IMR-90 (cell line): ENCODE measurements around the gene ENTREP3. TPM values are rescaled to one million over a fixed set of nuclear protein-coding genes. Genes with fewer than 3 reads are reported as not detected.
"Not testable (repeated sequence)": the region's sequence is repeated elsewhere in the genome, so short reads cannot be mapped to it uniquely, and the experiment has no call there.

Experiments used
- ATAC-seq: fragments of 200-7000 bp; cut with Tn5 transposase; 2 replicates; pipeline ENCODE4 v1.9.1; 2020; ENCODE audit warnings: low read depth, mild to moderate bottlenecking, moderate library complexity
- BruUV-seq: library from RNA; stranded (reverse); fragments of 400-500 nt; replicated peaks from 2 replicates; lab custom pipeline; 2021; lab: Mats Ljungman, UMichigan
- CTCF ChIA-PET: fragments of 300-600 bp; formaldehyde crosslinking; extraction: SDS; loops from one replicate; lab custom pipeline; 2021; ENCODE audit warnings: antibody characterized with exemption; lab: Yijun Ruan, JAX
- POLR2A ChIA-PET: fragments of 300-600 bp; sonication (Branson Sonifier 250); formaldehyde crosslinking; loops from one replicate; lab custom pipeline; 2022; ENCODE audit warnings: antibody characterized with exemption; ENCODE audit not compliant: unreplicated experiment; lab: Charles Lee
- DNase-seq: peaks from one replicate; pipeline ENCODE4 v3.0.0; 2013
- H2AFZ ChIP-seq: replicated peaks from 2 replicates; pipeline ENCODE3; 2013; ENCODE audit warnings: low read length, mild to moderate bottlenecking; ENCODE audit not compliant: poor library complexity
- H2AK5ac ChIP-seq: 2 replicates; pipeline ENCODE4 v1.6.1; 2013; ENCODE audit warnings: low read depth, low read length, inconsistent platforms
- H2AK9ac ChIP-seq: replicated peaks from 2 replicates; pipeline ENCODE3; 2013; ENCODE audit warnings: mild to moderate bottlenecking, low read depth, low read length, moderate library complexity; ENCODE audit not compliant: poor library complexity
- H2BK120ac ChIP-seq: 2 replicates; pipeline ENCODE4 v1.6.1; 2013; ENCODE audit warnings: low read depth, low read length, inconsistent platforms
- H2BK15ac ChIP-seq: 3 replicates; pipeline ENCODE4 v1.6.1; 2013; ENCODE audit warnings: low read depth, low read length, inconsistent platforms
- H2BK20ac ChIP-seq: 2 replicates; pipeline ENCODE4 v1.6.1; 2013; ENCODE audit warnings: low read depth, mild to moderate bottlenecking, inconsistent platforms, low read length, moderate library complexity
- H2BK5ac ChIP-seq: 2 replicates; pipeline ENCODE4 v1.6.1; 2013; ENCODE audit warnings: mild to moderate bottlenecking, low read depth, low read length, inconsistent platforms; ENCODE audit not compliant: poor library complexity, severe bottlenecking
- H3K14ac ChIP-seq: replicated peaks from 2 replicates; pipeline ENCODE4 v1.6.1; 2013; ENCODE audit warnings: low read depth, low read length, inconsistent platforms
- H3K18ac ChIP-seq: 2 replicates; pipeline ENCODE4 v1.6.1; 2013; ENCODE audit warnings: low read depth, low read length, control low read depth
- H3K23ac ChIP-seq: 2 replicates; pipeline ENCODE4 v1.6.1; 2013; ENCODE audit warnings: low read depth, low read length, inconsistent platforms
- H3K27ac ChIP-seq: 2 replicates; pipeline ENCODE4 v1.5.1; 2013; ENCODE audit warnings: mild to moderate bottlenecking, control low read depth, low read length; ENCODE audit not compliant: insufficient read depth
- H3K27me3 ChIP-seq: 2 replicates; pipeline ENCODE4 v1.6.1; 2013; ENCODE audit warnings: low read length; ENCODE audit not compliant: control insufficient read depth, insufficient read depth
- H3K36me3 ChIP-seq: 2 replicates; pipeline ENCODE4 v1.6.1; 2013; ENCODE audit warnings: low read length, mixed read lengths; ENCODE audit not compliant: control insufficient read depth, insufficient read depth
- H3K4ac ChIP-seq: 2 replicates; pipeline ENCODE4 v1.6.1; 2013; ENCODE audit warnings: low read depth, low read length, inconsistent platforms
- H3K4me1 ChIP-seq: 2 replicates; pipeline ENCODE4 v1.6.1; 2013; ENCODE audit warnings: low read length, mixed read lengths; ENCODE audit not compliant: control insufficient read depth, insufficient read depth
- H3K4me2 ChIP-seq: 2 replicates; pipeline ENCODE4 v1.6.1; 2013; ENCODE audit warnings: low read depth, mild to moderate bottlenecking, control low read depth, low read length, moderate library complexity
- H3K4me3 ChIP-seq: 2 replicates; pipeline ENCODE4 v1.5.1; 2013; ENCODE audit warnings: low read depth, mild to moderate bottlenecking, control low read depth, low read length, moderate library complexity; ENCODE audit not compliant: insufficient read depth
- H3K56ac ChIP-seq: 2 replicates; pipeline ENCODE4 v1.6.1; 2013; ENCODE audit warnings: low read length, inconsistent platforms; ENCODE audit not compliant: insufficient read depth; ENCODE audit errors: extremely low read depth
- H3K79me1 ChIP-seq, 2 experiments: 2 replicates each; pipeline ENCODE4 v1.6.1; 2013; ENCODE audit warnings: low read length in 2 of 2, inconsistent platforms in 1 of 2, low read depth in 1 of 2
- H3K9ac ChIP-seq: 2 replicates; pipeline ENCODE4 v1.6.1; 2013; ENCODE audit warnings: low read depth, low read length, control low read depth
- H3K9me1 ChIP-seq: 2 replicates; pipeline ENCODE4 v1.6.1; 2013; ENCODE audit warnings: low read length, inconsistent platforms; ENCODE audit not compliant: insufficient read depth
- H3K9me3 ChIP-seq: 2 replicates; pipeline ENCODE4 v1.6.1; 2013; ENCODE audit warnings: low read length; ENCODE audit not compliant: control insufficient read depth, insufficient read depth
- H4K20me1 ChIP-seq: 2 replicates; pipeline ENCODE4 v1.6.1; 2013; ENCODE audit warnings: low read length, inconsistent platforms; ENCODE audit not compliant: insufficient read depth
- H4K5ac ChIP-seq: 2 replicates; pipeline ENCODE4 v1.6.1; 2013; ENCODE audit warnings: mild to moderate bottlenecking, low read depth, low read length, control low read depth
- H4K8ac ChIP-seq, 2 experiments: 2 replicates each; pipeline ENCODE4 v1.6.1; 2013; ENCODE audit warnings: low read depth in 2 of 2, low read length in 2 of 2, control low read depth in 1 of 2, inconsistent platforms in 1 of 2
- H4K91ac ChIP-seq: 2 replicates; pipeline ENCODE4 v1.6.1; 2013; ENCODE audit warnings: low read depth, low read length, inconsistent platforms; ENCODE audit not compliant: insufficient read depth
- BHLHE40 ChIP-seq: fragments of 150-350 bp; IDR thresholded peaks from 2 replicates; pipeline ENCODE4 v1.6.1; 2016; ENCODE audit warnings: mild to moderate bottlenecking, low read depth, low read length
- CEBPB ChIP-seq: IDR thresholded peaks from 2 replicates; pipeline ENCODE4 v1.6.1; 2012; ENCODE audit warnings: low read depth, low read length, improper control_type of control experiment
- FOS ChIP-seq: fragments of 150-350 bp; IDR thresholded peaks from 2 replicates; pipeline ENCODE4 v1.6.1; 2016; ENCODE audit warnings: low read depth, low read length
- MXI1 ChIP-seq: IDR thresholded peaks from 2 replicates; pipeline ENCODE4 v1.6.1; 2012; ENCODE audit warnings: low read depth, mild to moderate bottlenecking, low read length, moderate library complexity, borderline replicate concordance
- NFE2L2 ChIP-seq: fragments of 150-350 bp; IDR thresholded peaks from 2 replicates; pipeline ENCODE4 v1.6.1; 2016; ENCODE audit warnings: low read depth, mild to moderate bottlenecking, low read length
- RAD21 ChIP-seq: IDR thresholded peaks from 2 replicates; pipeline ENCODE4 v1.6.1; 2012; ENCODE audit warnings: low read length, improper control_type of control experiment
- WGBS, 2 experiments: methylation state at CpG; one replicate each; pipeline versions ENCODE4 v1.1.5 to v1.1.7; 2013; ENCODE audit warnings: missing lambda C conversion rate in 2 of 2; ENCODE audit not compliant: insufficient read length in 1 of 2; ENCODE audit errors: extremely low coverage in 2 of 2; 5-methylcytosine and 5-hydroxymethylcytosine counted together
- dilution Hi-C: fragments of 300-500 bp; cut with HindIII; formaldehyde crosslinking; loops from one replicate; pipeline ENCODE4 v1.14.3; 2018; ENCODE audit warnings: low sequenced_read_pairs; ENCODE audit not compliant: unreplicated experiment
- in situ Hi-C: fragments of 300-500 bp; cut with MboI; formaldehyde crosslinking; loops from 3 replicates; pipeline ENCODE4 v1.14.3; 2019; ENCODE audit warnings: low sequenced_read_pairs, inconsistent platforms, mixed read lengths
- intact Hi-C: fragments of 100-400 bp; cut with micrococcal nuclease; formaldehyde crosslinking; loops from 2 replicates; pipeline ENCODE4 v1.10.0; 2022
- polyA plus RNA-seq, 3 experiments: library from polyadenylated mRNA; depleted of rRNA; stranded (reverse); fragments of >200 nt; gene quantifications; 2 replicates each; pipeline ENCODE4 v1.2.3, GENCODE V29; 2012; ENCODE audit warnings: low replicate concordance in 1 of 3
- total RNA-seq: library from RNA; depleted of rRNA; stranded (reverse); fragments of >200 nt; gene quantifications from 2 replicates; pipeline ENCODE4 v1.2.3, GENCODE V29; 2012

The ENTREP3 gene
- total and polyA plus RNA-seq, 2 of the 4 experiments (the other 2 are of a cell fraction), result 1.4 to 23.8 TPM

DNA sequence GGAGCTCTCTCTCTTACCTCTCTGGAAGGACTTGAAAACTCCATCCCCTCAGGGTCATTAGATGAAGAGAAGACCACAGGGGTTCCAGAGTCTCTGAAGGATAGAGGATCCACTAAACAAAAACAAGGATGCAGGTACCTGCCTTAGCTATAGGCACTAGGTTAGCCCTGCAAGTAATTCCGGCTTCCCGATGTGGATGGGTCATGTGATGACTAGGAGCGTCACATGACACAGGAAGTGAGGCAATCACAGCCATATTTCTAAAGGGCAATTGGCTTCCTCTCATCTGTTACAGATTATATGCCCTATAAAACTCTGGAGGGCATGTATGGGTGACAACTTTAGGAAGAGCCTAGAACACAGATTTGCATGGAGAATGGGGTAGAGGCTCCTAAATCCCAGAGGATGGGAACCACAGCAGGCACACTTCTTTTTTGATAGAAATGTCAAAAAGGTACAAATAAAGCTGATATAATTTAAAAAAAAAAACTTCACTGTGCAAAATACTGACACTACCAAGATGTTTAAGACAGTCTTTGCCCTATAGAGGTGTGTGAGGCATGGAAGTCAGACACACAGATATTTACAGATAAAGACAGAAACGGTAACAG lies 14.1 kb downstream of the ENTREP3 start (continued):
- TF ChIP-seq CEBPB (peak; percentile 92), FOS (peak; percentile 96)

DNA sequence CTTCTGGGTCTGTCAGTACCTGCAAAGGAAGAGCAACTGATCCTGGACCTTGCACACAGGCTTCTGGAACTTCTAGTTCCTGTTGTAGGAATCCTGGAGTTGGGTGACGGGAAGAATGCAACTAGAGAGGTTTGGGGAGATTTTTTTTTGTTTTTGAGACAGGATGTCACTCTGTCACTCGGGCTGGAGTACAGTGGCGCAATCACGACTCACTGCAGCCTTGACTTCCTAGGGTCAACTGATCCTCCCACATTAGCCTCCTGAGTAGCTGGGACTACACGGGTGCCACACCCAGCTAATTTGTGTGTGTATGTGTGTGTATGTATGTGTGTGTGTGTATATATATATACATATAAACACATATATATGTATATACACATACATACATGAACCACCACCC lies 18.8 kb downstream of the ENTREP3 start:
- Histone ChIP-seq H3K79me1 (peaks cover 0 to 14% of the 10 kb centered on the region in 2 experiments; a peak in 2 of 4 replicates), H3K18ac (no peak overlapping the region)

DNA sequence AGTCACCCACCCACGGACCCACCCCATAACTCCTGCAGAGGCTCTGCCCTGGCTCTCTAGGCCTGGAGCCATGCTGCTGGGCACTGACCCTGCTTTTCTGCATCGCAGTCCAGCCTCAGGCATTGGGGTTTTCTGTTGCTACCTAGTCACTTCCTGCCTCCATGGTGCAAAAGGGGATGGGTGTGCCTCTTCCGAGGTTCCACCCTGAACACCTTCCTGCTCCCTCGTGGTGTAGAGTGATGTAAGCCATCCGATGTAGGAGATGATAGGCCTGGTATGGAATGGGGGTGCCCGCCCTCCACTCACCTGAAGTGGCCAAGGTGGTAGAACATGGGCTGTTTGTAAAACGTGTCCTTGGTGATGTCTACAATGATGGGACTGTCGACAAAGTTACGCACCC lies 19.9 kb downstream of the ENTREP3 start:
- H3K4ac ChIP-seq, H3K4me1 ChIP-seq, H2AK5ac ChIP-seq, H3K9me3 ChIP-seq, ATAC-seq, H2BK15ac ChIP-seq, H4K5ac ChIP-seq, H2BK5ac ChIP-seq, H2BK120ac ChIP-seq, H3K79me1 ChIP-seq, H2AFZ ChIP-seq, POLR2A ChIA-PET, intact Hi-C loops, H3K27ac ChIP-seq, dilution Hi-C loops, H3K14ac ChIP-seq, H3K9me1 ChIP-seq, H3K18ac ChIP-seq, H2AK9ac ChIP-seq, DNase-seq, H3K27me3 ChIP-seq, H3K4me3 ChIP-seq, H2BK20ac ChIP-seq, H4K20me1 ChIP-seq, H3K4me2 ChIP-seq, H4K8ac ChIP-seq, BruUV-seq, H3K23ac ChIP-seq, H3K9ac ChIP-seq, H4K91ac ChIP-seq, H3K56ac ChIP-seq, in situ Hi-C loops, CTCF ChIA-PET: not testable (repeated sequence)
- H3K36me3 ChIP-seq, result peaks cover 26% of the 10 kb centered on the region
- WGBS, 2 experiments, result 100% methylated on average over 3 of the region's 9 CpGs; no CpG with 5 or more reads in 1 of the 2 experiments

More for the DNA sequence above, 18.8 kb downstream of the ENTREP3 start:
- H3K9ac ChIP-seq, result no peak overlapping the region
- no peak overlapping the region for H2BK5ac ChIP-seq
- H4K8ac ChIP-seq, result no peak overlapping the region
- no peak overlapping the region for H2BK20ac ChIP-seq
- in situ Hi-C loops, result no loop called here
- no peak for DNase-seq
- no peak overlapping the region for H3K14ac ChIP-seq
- CTCF ChIA-PET, result no interaction called here
- TF ChIP-seq BHLHE40 (no peak), MXI1 (no peak), RAD21 (no peak), CEBPB (peak; percentile 55; the same call in 1 of the 2 replicates), NFE2L2 (no peak)
- WGBS, 2 experiments, result no CpG with 5 or more reads among the region's 5 CpGs
- H3K23ac ChIP-seq, result no peak overlapping the region
- H3K4me2 ChIP-seq, result no peak overlapping the region
- H3K9me3 ChIP-seq, result no peaks in the 10 kb centered on the region
- H2BK15ac ChIP-seq, result no peak overlapping the region
- H3K27ac ChIP-seq, result no peak overlapping the region
- POLR2A ChIA-PET, result no interaction called here
- H2AK9ac ChIP-seq, result no peak overlapping the region
- no peak overlapping the region for H3K4me3 ChIP-seq
- no peak for ATAC-seq
- H3K4me1 ChIP-seq, result peaks cover 8% of the 10 kb centered on the region
- no peaks in the 10 kb centered on the region for H3K9me1 ChIP-seq
- H3K4ac ChIP-seq, result no peak overlapping the region
- H3K56ac ChIP-seq, result no peak overlapping the region
- peaks cover 26% of the 10 kb centered on the region for H3K36me3 ChIP-seq
- no peak overlapping the region for H2AFZ ChIP-seq
- no peaks in the 10 kb centered on the region for H3K27me3 ChIP-seq
- no TSS peak for BruUV-seq
- intact Hi-C loops, result no loop called here
- H2AK5ac ChIP-seq, result no peak overlapping the region
- dilution Hi-C loops, result no loop called here
- no peak overlapping the region for H4K91ac ChIP-seq
- no peaks in the 10 kb centered on the region for H4K20me1 ChIP-seq
- H2BK120ac ChIP-seq, result no peak overlapping the region
- H4K5ac ChIP-seq, result no peak overlapping the region
